IPS-20b (cell line): Measurements from ENCODE around the gene ATPAF1.
A peak's percentile ranks its signal among the peaks of the same experiment; 100 is the strongest.

ENCODE experiments used
- H3K27ac ChIP-seq: one replicate; pipeline ENCODE4 v1.5.1; 2013; ENCODE audit warnings: low read length
- H3K27me3 ChIP-seq: 2 replicates; pipeline ENCODE4 v1.6.1; 2013; ENCODE audit warnings: mild to moderate bottlenecking, low read length, inconsistent platforms; ENCODE audit not compliant: insufficient read depth
- H3K36me3 ChIP-seq: 2 replicates; pipeline ENCODE4 v1.6.1; 2013; ENCODE audit warnings: low read depth, mild to moderate bottlenecking, inconsistent platforms, low read length, moderate library complexity; ENCODE audit not compliant: insufficient read depth
- H3K4me1 ChIP-seq: 2 replicates; pipeline ENCODE4 v1.6.1; 2013; ENCODE audit warnings: mild to moderate bottlenecking, control low read depth, inconsistent platforms, low read length, moderate library complexity; ENCODE audit not compliant: insufficient read depth
- H3K4me3 ChIP-seq: 2 replicates; pipeline ENCODE4 v1.5.1; 2013; ENCODE audit warnings: mild to moderate bottlenecking, low read length, inconsistent platforms
- H3K9ac ChIP-seq: 2 replicates; pipeline ENCODE4 v1.6.1; 2013; ENCODE audit warnings: low read depth, mild to moderate bottlenecking, inconsistent platforms, low read length, moderate library complexity
- H3K9me3 ChIP-seq: 2 replicates; pipeline ENCODE4 v1.6.1; 2013; ENCODE audit warnings: mild to moderate bottlenecking, low read depth, low read length, inconsistent platforms; ENCODE audit not compliant: insufficient read depth

ATPAF1 gene

GRCh38 chr1:46611691-46612221 lies 56.4 kb downstream of the ATPAF1 start:
- Histone ChIP-seq H3K27ac (no peak overlapping the region), H3K36me3 (peaks cover 2% of the 10 kb centered on the region; the same call in 1 of the 2 replicates), H3K4me1 (peaks cover 22% of the 10 kb centered on the region), H3K9me3 (no peaks in the 10 kb centered on the region), H3K4me3 (no peak overlapping the region), H3K9ac (no peak overlapping the region), H3K27me3 (peaks cover under 1% of the 10 kb centered on the region; the same call in 1 of the 2 replicates)

GRCh38 chr1:46607345-46608130 lies 60.6 kb downstream of the ATPAF1 start:
- Histone ChIP-seq H3K27me3 (no peaks in the 10 kb centered on the region), H3K4me1 (peaks cover 14% of the 10 kb centered on the region), H3K9me3 (no peaks in the 10 kb centered on the region), H3K4me3 (no peak overlapping the region), H3K27ac (no peak overlapping the region), H3K9ac (no peak overlapping the region), H3K36me3 (peaks cover 2% of the 10 kb centered on the region; the same call in 1 of the 2 replicates)

GRCh38 chr1:46606255-46606965 lies 61.8 kb downstream of the ATPAF1 start:
- Histone ChIP-seq H3K4me3 (no peak overlapping the region), H3K4me1 (peaks cover 10% of the 10 kb centered on the region), H3K36me3 (peaks cover 2% of the 10 kb centered on the region; the same call in 1 of the 2 replicates), H3K27me3 (no peaks in the 10 kb centered on the region), H3K9me3 (no peaks in the 10 kb centered on the region), H3K9ac (no peak overlapping the region), H3K27ac (no peak overlapping the region)

- peak overlapping the region; percentile 64; the same call in 1 of the 2 replicates for H3K9ac ChIP-seq
- no peaks in the 10 kb centered on the region for H3K9me3 ChIP-seq
- H3K27ac ChIP-seq: no peak overlapping the region
- H3K4me1 ChIP-seq: peaks cover 8% of the 10 kb centered on the region; the same call in 1 of the 2 replicates
- peaks cover 2% of the 10 kb centered on the region; the same call in 1 of the 2 replicates for H3K36me3 ChIP-seq
- H3K27me3 ChIP-seq: no peaks in the 10 kb centered on the region
- no peak overlapping the region for H3K4me3 ChIP-seq
Observed at GRCh38 chr1:46605232-46605631, 62.9 kb downstream of the ATPAF1 start.

- H3K9me3 ChIP-seq: no peaks in the 10 kb centered on the region
- H3K4me1 ChIP-seq: peaks cover 8% of the 10 kb centered on the region; the same call in 1 of the 2 replicates
- H3K9ac ChIP-seq: peak within 1 kb of the TSS; percentile 64; the same call in 1 of the 2 replicates
- H3K27ac ChIP-seq: no peak within 1 kb of the TSS
- peaks cover 2% of the 10 kb centered on the region; the same call in 1 of the 2 replicates for H3K36me3 ChIP-seq
- H3K4me3 ChIP-seq: peak within 1 kb of the TSS; percentile 82
- no peaks in the 10 kb centered on the region for H3K27me3 ChIP-seq
Observed at GRCh38 chr1:46603858-46604549, 64.2 kb downstream of the ATPAF1 start, which contains the start of gene MKNK1. Gene MKNK1 (minus strand): TSS chr1:46604268. CDS start chr1:46583327, 20,941 bp downstream.

GRCh38 chr1:46603481-46603857 lies 64.7 kb downstream of the ATPAF1 start:
- Histone ChIP-seq H3K9ac (peak overlapping the region; percentile 62; the same call in 1 of the 2 replicates), H3K9me3 (no peaks in the 10 kb centered on the region), H3K4me3 (peak overlapping the region; percentile 82), H3K27ac (no peak overlapping the region), H3K27me3 (no peaks in the 10 kb centered on the region), H3K36me3 (peaks cover 1% of the 10 kb centered on the region; the same call in 1 of the 2 replicates), H3K4me1 (peaks cover 8% of the 10 kb centered on the region; the same call in 1 of the 2 replicates)

- no peaks in the 10 kb centered on the region for H3K36me3 ChIP-seq
- H3K4me3 ChIP-seq: no peak overlapping the region
- no peaks in the 10 kb centered on the region for H3K9me3 ChIP-seq
- H3K4me1 ChIP-seq: peaks cover 8% of the 10 kb centered on the region; the same call in 1 of the 2 replicates
- H3K9ac ChIP-seq: no peak overlapping the region
- H3K27ac ChIP-seq: no peak overlapping the region
- no peaks in the 10 kb centered on the region for H3K27me3 ChIP-seq
Observed at GRCh38 chr1:46601257-46602007, 66.7 kb downstream of the ATPAF1 start.

- no peak overlapping the region for H3K4me3 ChIP-seq
- no peaks in the 10 kb centered on the region for H3K27me3 ChIP-seq
- no peak overlapping the region for H3K27ac ChIP-seq
- H3K4me1 ChIP-seq: 0 out of 2 replicates have a peak, but pooled peaks cover 3% of the 10 kb centered on the region
- H3K36me3 ChIP-seq: no peaks in the 10 kb centered on the region
- H3K9ac ChIP-seq: no peak overlapping the region
- no peaks in the 10 kb centered on the region for H3K9me3 ChIP-seq
Observed at GRCh38 chr1:46599059-46599970, 68.8 kb downstream of the ATPAF1 start.

- peaks cover 11% of the 10 kb centered on the region; the same call in 1 of the 2 replicates for H3K36me3 ChIP-seq
- H3K27ac ChIP-seq: no peak overlapping the region
- H3K9ac ChIP-seq: no peak overlapping the region
- no peaks in the 10 kb centered on the region for H3K9me3 ChIP-seq
- H3K4me1 ChIP-seq: no peaks in the 10 kb centered on the region
- no peak overlapping the region for H3K4me3 ChIP-seq
- no peaks in the 10 kb centered on the region for H3K27me3 ChIP-seq
Observed at GRCh38 chr1:46596846-46597245, 71.3 kb downstream of the ATPAF1 start.

- Histone ChIP-seq H3K36me3 (peaks cover 12% of the 10 kb centered on the region; the same call in 1 of the 2 replicates), H3K4me1 (no peaks in the 10 kb centered on the region), H3K4me3 (no peak overlapping the region), H3K27me3 (no peaks in the 10 kb centered on the region), H3K9me3 (no peaks in the 10 kb centered on the region), H3K9ac (no peak overlapping the region), H3K27ac (no peak overlapping the region)
Observed at GRCh38 chr1:46596036-46596435, 72.1 kb downstream of the ATPAF1 start.
